HepG2 (cell line): ENCODE data around the gene KLF7.

ENCODE experiments used
- DMAP1 ChIP-seq: IDR thresholded peaks from 2 replicates; pipeline ENCODE4 v1.6.1; 2016
- HDAC2 ChIP-seq: sonication (generic); formaldehyde crosslinking; IDR thresholded peaks from 2 replicates; pipeline ENCODE4 v1.4.0; 2020; ENCODE audit warnings: missing genetic modification reagents
- ISX ChIP-seq: sonication (generic); formaldehyde crosslinking; conservative IDR thresholded peaks from 2 replicates; pipeline ENCODE4 v1.5.0; 2020; ENCODE audit warnings: missing genetic modification reagents
- KLF9 ChIP-seq: IDR thresholded peaks from 2 replicates; pipeline ENCODE4 v1.6.1; 2016; ENCODE audit warnings: low read depth
- ZFP36L2 ChIP-seq: sonication (generic); formaldehyde crosslinking; IDR thresholded peaks from 2 replicates; pipeline ENCODE4 v1.4.0; 2020; ENCODE audit warnings: missing genetic modification reagents
- ZNF615 ChIP-seq: sonication (generic); formaldehyde crosslinking; IDR thresholded peaks from 2 replicates; pipeline ENCODE4 v1.5.0; 2020; ENCODE audit warnings: mild to moderate bottlenecking, missing genetic modification reagents, borderline replicate concordance
- ZNF703 ChIP-seq: sonication (generic); formaldehyde crosslinking; IDR thresholded peaks from 2 replicates; pipeline ENCODE4 v1.5.1; 2020; ENCODE audit warnings: missing genetic modification reagents, mild to moderate bottlenecking, moderate library complexity, borderline replicate concordance
- TF ChIP-seq, protein P1 (sequence below): sonication (generic); formaldehyde crosslinking; IDR thresholded peaks from 2 replicates; pipeline ENCODE4 v1.5.1; 2020; ENCODE audit warnings: mild to moderate bottlenecking, missing genetic modification reagents
- TF ChIP-seq, protein P2 (sequence below): sonication (generic); formaldehyde crosslinking; IDR thresholded peaks from 2 replicates; pipeline ENCODE4 v1.5.0; 2020; ENCODE audit warnings: mild to moderate bottlenecking, missing genetic modification reagents, moderate library complexity

- TF ChIP-seq ZFP36L2 (no peak), DMAP1 (CRISPR knock-in tag) (no peak), HDAC2 (CRISPR knock-in tag) (no peak), KLF9 (CRISPR knock-in tag) (no peak), ISX (no peak), ZNF703 (CRISPR knock-in tag) (no peak), ZNF615 (CRISPR knock-in tag) (no peak)
- TF ChIP-seq, protein P1, sequence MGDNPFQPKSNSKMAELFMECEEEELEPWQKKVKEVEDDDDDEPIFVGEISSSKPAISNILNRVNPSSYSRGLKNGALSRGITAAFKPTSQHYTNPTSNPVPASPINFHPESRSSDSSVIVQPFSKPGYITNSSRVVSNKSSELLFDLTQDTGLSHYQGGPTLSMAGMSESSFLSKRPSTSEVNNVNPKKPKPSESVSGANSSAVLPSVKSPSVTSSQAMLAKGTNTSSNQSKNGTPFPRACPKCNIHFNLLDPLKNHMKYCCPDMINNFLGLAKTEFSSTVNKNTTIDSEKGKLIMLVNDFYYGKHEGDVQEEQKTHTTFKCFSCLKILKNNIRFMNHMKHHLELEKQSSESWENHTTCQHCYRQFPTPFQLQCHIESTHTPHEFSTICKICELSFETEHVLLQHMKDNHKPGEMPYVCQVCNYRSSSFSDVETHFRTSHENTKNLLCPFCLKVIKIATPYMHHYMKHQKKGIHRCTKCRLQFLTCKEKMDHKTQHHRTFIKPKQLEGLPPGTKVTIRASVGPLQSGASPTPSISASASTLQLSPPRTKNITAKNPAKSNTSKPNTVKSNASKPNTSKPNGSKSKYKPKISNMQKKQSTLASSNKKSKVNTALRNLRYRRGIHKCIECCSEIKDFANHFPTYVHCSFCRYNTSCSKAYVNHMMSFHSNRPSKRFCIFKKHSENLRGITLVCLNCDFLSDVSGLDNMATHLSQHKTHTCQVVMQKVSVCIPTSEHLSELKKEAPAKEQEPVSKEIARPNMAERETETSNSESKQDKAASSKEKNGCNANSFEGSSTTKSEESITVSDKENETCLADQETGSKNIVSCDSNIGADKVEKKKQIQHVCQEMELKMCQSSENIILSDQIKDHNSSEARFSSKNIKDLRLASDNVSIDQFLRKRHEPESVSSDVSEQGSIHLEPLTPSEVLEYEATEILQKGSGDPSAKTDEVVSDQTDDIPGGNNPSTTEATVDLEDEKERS (CRISPR knock-in tag) = no peak
- TF ChIP-seq, protein P2, sequence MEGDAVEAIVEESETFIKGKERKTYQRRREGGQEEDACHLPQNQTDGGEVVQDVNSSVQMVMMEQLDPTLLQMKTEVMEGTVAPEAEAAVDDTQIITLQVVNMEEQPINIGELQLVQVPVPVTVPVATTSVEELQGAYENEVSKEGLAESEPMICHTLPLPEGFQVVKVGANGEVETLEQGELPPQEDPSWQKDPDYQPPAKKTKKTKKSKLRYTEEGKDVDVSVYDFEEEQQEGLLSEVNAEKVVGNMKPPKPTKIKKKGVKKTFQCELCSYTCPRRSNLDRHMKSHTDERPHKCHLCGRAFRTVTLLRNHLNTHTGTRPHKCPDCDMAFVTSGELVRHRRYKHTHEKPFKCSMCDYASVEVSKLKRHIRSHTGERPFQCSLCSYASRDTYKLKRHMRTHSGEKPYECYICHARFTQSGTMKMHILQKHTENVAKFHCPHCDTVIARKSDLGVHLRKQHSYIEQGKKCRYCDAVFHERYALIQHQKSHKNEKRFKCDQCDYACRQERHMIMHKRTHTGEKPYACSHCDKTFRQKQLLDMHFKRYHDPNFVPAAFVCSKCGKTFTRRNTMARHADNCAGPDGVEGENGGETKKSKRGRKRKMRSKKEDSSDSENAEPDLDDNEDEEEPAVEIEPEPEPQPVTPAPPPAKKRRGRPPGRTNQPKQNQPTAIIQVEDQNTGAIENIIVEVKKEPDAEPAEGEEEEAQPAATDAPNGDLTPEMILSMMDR (CRISPR knock-in tag) = no peak
Measured at GRCh38 chr2:207163053-207163755, 2.5 kb downstream of the KLF7 start.
